D721Med (cell line): ENCODE results near the gene SDC4.

ENCODE experiments used
- DNase-seq: peaks from one replicate; pipeline ENCODE4 v3.0.0; 2011; ENCODE audit warnings: low spot score; ENCODE audit not compliant: insufficient read length
- FAIRE-seq: peaks from 2 replicates; lab custom pipeline; 2011; peaks lifted over from hg19 to GRCh38; lab: Jason Lieb, UNC
- CTCF ChIP-seq: IDR thresholded peaks from 2 replicates; pipeline ENCODE4 v1.5.1; 2012; ENCODE audit warnings: mild to moderate bottlenecking, control low read depth; ENCODE audit not compliant: insufficient read depth; ENCODE audit errors: missing control alignments

SDC4 gene

DNA sequence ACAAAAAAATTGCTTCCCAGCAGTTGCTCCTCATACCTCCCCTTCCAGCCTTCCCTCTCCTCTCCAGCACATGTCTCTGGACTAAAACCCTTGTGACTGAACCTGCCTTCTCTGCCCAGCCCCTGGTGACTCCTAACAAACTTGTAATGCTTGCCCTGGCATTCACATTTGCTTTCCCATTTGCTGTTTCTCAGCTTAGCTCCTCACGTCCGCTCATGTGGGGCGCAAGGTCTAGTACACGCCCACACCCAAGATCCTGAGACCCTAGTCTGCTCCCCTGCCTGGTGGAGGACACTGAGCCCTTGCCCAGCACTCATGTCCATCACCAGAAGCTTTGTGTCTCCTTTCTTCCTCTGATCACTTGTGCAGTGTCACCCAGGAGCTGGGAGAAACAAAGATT lies 59.8 kb downstream of the SDC4 start:
- no peak for FAIRE-seq
- DNase-seq: no peak
- no peak for TF ChIP-seq CTCF

DNA sequence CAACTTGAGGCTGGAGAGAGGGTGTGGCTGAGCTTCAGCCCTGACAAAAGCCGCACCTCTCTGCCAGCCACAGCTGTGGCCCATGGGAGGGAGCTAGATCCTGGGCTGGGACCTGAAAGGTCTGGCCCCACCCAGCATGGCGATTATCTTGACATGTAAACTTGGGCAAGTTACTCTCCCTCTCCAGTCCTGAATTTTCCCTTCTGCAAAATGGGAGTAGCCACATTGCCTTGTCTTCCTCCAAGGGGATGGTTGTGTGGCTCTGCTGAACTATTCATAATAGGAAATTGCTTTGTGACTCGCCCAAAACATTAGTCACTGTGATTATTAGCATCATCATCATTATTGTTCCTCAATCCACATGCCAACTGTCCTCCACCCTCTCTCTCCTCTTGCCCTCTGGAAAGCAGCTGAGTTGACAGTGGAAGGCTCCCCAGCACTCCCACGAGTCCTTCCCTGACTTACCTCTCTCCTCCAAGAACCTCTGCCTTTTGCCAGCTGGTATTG lies 64.6 kb downstream of the SDC4 start:
- FAIRE-seq: no peak
- DNase-seq: no peak
- TF ChIP-seq CTCF: no peak

- FAIRE-seq: no peak
- TF ChIP-seq CTCF: no peak
- DNase-seq: no peak
Measured at GRCh38 chr20:45282700-45283550, 65.3 kb downstream of the SDC4 start.

- no peak for FAIRE-seq
- no peak for TF ChIP-seq CTCF
Measured at GRCh38 chr20:45279992-45280391, 68.2 kb downstream of the SDC4 start.

DNA sequence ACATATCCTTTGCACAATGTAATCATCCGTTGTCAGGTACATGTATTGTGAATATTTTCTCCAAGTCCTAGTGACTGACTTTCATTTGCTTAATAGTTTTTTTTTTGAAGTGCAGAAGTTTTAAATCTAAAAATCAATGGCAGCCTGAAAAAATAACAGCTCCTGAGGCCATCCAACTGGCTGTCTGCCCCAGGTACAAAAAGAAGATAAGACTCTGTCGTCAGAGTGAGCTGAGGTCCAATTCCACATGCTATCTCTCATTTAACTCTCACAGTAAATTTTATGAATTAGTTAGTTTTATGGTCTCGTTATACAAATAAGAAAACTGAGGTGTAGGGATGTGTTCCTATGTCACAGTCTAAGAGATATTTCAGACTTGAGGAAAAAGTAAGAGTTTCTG lies 72.9 kb downstream of the SDC4 start:
- DNase-seq: no peak
- FAIRE-seq: no peak
- TF ChIP-seq CTCF: no peak

More at GRCh38 chr20:45279992-45280391, 68.2 kb downstream of the SDC4 start:
- DNase-seq: no peak
